Stimulated activated CD4-positive, alpha-beta T cell treated with anti-CD3 and anti-CD28 coated beads, Interleukin-1b, Interleukin-23, amount 100 ng/mL, for 24 hours (primary cell): Measurements from ENCODE around the gene OR2T10.
A peak's percentile ranks its signal among the peaks of the same experiment; 100 is the strongest.
"Not testable (repeated sequence)": the region's sequence is repeated elsewhere in the genome, so short reads cannot be mapped to it uniquely, and the experiment has no call there.

Source experiments
- DNase-seq, 4 experiments: peaks; one replicate each; pipeline ENCODE4 v3.0.0-alpha.2; 2020; ENCODE audit warnings: low read depth in 4 of 4, low spot score in 1 of 4

Gene OR2T10, protein sequence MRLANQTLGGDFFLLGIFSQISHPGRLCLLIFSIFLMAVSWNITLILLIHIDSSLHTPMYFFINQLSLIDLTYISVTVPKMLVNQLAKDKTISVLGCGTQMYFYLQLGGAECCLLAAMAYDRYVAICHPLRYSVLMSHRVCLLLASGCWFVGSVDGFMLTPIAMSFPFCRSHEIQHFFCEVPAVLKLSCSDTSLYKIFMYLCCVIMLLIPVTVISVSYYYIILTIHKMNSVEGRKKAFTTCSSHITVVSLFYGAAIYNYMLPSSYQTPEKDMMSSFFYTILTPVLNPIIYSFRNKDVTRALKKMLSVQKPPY

DNA sequence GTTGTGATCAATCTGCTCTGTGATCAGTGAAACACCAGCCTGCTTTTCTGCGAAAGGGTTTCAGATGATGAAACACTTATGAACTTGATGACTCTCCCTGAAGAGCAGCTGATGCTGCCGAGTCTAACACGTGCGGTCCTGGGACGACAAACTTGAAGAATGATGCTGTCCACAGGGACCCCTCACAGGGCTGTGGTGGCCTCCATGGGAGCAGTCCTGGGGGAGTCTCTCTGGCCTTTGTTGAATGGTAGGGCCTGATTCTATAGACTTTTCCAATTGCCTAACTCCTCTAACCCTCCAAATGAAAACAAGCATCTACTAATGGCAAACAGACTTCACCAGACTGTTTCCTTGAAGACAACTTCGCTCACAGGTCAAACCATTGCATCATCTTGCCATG is at the start of gene OR2T10:
OR2T10 (minus strand) TSS at position 112 of the 400 bp plus-strand sequence. CDS start 3,932 bp downstream, outside the sequence.
- no peak for DNase-seq

DNA sequence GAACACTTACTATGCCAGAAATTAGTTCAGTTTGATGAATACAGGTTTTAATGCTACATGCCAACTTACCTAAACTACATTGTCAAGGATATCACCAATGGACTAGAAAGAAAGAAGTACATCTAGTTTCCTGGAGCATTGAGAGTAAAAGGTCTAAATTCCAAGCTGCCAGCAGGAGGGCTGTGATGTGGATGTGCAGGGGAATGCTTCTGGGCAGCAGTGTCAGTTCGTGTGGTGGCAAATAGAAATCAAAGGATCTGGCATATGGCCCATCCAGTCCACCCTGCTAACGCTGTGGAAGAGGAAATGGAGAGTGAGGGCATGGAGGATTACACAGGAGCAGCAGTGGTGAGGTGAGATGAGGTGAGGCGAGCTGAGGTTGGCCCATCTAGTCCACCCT is 47.7 kb upstream of the OR2T10 start, which contains the start of gene OR2T35:
OR2T35 (minus strand) TSS at position 101 of the 400 bp plus-strand sequence. CDS start 6,020 bp downstream, outside the sequence.
- DNase-seq: not testable (repeated sequence)

DNA sequence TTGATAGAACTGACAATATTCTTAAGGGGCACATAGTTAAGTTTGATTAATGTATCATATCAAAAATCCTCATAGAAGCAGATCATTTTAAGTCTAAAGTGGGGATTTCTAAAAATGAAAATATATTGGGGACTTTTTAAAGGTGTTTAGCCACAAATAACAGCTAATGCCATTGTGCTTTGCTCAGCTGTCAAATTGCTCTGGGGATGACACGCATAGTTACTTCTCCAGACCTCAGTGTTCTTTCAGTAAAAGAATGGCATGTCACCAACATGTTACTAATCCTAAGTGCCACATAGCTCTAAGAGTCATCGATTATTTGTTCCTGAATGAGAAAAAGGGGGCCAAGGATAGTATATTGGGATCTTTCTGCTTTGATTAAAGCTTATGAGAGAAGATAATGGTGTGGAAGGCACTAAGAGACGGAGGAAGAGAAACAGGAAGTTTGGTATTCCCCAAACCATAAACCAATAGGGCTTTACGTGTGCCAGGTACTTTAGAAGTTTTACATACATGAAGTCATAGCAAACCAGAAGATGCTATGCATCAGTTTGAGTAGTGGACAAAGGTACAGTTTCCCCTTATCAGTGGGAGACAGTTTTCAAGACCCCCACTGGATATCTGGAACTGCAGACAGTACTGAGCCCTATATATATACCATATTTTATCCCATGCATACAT is 45.6 kb upstream of the OR2T10 start:
- DNase-seq: not testable (repeated sequence)

DNA sequence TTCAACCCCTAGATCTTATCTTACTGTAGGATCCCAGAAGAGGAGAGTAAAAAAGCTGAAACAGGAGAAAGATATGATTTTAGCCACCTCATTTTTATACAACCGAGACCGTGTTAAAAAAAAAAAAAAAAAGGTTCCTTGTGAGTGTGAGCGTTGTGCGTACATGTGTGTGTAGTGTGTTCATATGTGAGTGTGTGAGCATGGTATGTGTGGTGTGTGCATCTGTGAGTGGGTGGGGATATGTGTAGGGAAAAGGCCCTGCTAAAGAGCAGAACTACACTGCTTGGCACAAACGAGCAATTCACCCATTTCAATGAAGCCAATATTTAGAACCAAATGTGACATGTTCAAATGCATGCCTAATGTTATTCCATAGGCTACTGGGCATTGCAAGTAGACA is 44.1 kb upstream of the OR2T10 start:
- DNase-seq: not testable (repeated sequence)

DNA sequence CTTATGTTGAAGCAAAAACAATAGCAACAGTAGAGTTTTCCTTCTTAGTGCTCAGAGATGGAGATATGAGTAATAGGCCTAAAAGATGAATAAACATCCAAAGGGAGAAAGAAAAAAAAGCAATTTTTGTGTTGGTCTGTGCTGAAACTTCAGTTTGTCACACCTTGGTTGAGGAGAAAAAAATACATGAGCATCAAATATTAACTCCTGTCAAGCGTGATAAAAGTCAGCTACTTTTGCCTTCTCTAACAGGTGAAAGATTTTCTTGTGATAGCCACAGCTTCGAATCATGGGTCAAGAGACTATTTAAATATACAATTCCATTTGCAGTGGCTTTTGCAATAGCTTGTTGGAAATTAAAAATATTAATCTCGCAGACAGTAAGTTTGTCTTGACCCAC is 43.4 kb upstream of the OR2T10 start:
- DNase-seq: not testable (repeated sequence)

DNA sequence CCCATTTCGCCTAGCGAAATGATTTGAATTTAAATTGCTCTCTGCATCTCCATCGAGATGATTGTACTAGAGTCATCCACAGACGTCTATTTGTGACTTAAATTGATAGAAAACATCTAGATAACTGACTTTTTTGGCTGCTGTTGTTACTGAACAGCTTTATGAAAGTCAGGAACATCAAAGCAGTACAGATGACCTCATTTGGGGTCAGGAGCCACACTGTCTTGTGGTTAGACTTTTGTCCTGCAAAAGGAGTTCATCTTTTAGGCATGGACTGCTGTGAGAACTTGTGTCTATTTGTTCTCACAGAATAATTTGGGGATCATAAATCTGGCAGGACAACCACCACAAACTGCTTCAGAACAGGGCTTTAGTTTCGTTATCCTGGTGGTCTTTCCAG is 42.2 kb upstream of the OR2T10 start:
- not testable (repeated sequence) for DNase-seq

DNA sequence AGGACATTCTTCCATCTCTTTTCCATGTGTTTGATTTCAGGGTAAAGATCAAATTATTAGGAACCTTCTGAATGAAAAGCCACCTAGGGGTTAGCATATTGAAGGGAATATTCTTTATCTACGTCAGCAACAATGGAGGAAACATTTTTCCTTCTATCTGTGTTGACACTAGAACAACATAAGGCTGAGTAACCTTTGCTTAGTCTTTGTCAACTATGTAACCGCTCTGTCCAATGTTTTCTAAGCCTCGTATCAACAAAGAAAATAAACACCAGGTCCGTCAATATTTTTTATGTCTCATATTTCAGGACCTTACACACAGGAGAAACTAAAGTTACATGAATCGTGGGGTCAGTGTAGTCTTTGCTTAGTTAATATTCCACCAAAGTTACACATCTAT is 39.1 kb upstream of the OR2T10 start:
- not testable (repeated sequence) for DNase-seq

DNA sequence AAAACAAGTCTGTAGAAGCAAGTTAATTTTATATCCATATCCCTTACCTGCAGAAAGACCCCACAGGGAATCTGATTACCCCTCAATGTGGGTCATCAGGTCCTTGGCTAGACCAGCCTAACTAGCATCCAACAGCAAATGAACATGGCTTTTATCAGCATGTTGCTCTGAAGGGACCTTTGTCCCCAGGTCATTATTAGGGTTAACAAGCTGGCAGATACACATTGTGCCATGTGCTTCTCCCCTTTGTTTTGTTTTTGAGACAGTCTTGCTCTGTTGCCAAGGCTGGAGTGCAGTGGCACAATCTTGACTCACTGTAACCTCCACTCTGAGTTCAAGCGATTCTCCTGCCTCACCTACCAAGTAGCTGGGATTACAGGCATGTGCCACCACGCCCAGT is 37.5 kb upstream of the OR2T10 start, which contains the start of gene OR2T11:
OR2T11 (minus strand) TSS at position 101 of the 400 bp plus-strand sequence. CDS start 7,963 bp downstream, outside the sequence.
- not testable (repeated sequence) for DNase-seq

DNA sequence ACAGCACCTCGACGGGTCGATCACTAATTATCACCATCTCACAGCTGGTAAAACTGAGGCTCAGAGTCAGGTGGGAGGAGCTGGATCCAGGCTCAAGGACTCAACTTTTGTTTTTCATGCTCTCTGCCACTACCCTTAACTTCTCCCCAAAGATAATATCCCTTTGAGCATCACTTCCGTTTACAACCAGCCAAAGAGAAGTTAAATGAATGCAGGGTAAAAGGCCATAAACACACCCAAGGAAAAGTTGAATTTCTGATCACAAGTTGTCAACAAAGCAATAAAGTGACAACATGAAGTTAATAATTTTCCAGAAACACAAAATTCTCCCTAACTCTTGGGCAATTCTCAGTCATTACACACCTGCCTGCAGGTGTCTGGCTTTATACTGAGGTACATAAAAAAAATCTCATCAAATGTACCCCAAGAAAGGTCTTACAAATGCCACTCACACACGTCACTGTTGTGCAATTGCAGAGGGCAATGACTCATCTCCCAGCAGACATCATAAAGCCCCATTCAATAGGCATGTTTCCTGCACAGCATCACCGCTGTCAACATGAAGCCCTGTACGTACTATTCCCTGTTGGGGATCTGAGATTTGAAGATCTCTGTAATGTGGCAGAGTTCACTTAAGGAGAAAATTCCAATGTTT is 34.0 kb upstream of the OR2T10 start:
- DNase-seq: no peak

DNA sequence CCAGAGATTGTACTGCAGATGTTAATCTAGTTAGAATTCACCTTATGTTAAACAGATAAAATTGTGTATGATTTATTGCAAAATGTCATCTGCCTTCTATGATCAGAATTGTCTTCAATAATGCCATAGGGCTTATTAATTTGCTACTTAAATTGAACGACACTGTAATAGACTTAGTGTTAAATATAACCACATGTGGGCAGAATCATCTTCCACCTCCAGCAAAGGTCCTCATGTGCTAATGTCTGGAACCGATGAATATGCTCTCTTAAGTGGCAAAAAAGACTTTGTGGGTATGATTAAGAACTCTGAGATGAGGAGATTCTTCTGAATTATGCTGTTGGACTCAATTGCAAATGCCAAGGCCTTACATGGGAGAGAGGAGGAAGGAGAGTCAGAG is 33.1 kb upstream of the OR2T10 start:
- no peak for DNase-seq

DNA sequence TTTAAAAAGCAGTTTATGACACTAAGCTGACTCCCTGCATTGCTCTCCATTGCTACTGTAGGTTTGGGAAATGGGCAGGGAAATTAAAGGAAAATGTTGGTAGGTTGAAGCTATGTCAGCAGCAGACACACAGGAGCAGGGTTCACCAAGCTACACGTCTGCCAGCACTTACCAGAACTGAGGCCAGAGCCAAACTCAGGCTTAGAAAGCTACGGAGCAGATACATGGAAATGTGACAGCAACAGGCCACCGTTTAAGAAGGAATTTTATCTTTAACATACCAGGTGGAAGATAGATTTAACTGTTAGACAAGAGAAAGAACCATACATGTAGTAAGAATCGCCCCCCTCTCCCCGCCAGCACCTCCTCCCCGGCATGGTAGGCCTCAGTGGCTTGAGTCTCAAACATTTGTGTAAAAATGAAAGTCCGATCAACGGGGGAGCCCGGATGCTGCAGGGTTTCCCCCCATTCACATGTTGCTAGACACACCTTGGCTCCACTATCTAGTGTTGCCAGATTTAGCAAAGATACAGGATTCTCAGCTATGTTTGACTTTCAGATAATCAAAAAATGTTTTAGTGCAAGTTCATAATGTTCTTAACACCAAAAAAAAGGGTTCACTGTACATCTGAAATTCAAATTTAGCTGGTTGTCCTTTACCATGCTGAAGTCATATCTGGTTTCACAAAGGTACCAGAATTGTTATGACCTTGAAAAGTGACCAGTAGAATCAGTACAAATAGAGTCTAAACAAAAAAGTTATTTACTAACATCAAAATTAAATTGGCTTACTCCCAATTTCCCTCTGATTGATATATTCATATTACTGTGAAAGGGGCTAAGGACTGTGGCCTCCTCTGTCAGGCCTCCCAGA is 30.7 kb upstream of the OR2T10 start:
- DNase-seq: no peak

DNA sequence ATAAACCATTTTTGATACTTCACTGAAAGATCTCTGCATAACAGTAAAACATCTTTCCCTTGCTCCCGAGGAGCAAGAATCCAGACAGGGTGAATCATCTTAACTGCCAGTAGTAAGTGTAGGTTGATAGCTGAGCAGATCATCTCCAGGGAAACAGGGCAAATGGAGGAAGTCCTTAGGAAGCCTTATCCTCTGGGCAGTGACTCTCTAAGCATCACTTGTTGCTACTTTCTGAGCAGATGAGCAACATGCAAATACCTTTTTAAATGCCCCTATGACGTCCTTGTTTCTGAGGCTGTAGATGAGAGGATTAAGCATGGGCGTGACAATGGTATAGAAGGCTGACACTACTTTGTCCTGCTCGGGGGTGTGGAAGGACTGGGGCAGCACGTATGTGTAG is 28.5 kb upstream of the OR2T10 start:
- DNase-seq: no peak

DNA sequence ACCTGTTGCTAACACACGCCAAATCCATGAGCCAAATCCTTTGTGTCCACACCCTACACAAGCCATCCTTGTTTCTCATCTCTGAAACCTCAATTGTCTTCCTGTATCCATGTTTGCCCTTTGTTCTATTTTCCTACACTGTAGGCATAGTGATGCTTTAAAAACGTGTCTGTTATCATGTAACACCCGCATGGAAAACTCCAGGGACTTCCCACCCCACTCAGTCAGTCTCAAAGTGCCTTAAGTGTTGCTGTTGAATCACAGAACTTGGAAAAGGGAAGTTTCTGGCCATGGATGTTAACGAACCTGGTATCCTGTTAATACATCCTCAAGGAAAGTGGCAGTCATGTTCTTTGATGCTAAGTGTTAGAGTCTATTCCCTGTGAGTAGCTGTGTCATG is 27.7 kb upstream of the OR2T10 start:
- no peak for DNase-seq

DNA sequence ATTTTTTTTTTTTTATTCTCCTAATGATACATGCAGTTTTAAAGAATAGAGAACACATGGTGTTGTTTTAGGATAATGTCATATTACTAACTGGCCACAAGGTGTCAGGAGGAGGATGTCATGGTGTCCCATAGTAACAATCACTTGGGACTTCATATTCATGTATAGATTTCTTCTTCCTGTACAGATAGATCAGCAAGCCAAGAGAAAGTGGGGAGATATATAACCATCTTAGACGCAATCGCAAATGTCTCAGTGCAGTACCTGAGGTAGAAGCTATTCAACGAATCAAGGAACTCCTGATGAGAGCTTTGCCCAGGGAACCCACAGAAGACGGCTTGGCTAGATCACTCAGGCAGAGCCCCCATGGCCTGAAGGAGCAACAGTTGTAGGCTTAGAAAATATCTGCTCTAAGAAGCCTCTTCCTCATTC is 25.1 kb upstream of the OR2T10 start:
- DNase-seq: no peak

DNA sequence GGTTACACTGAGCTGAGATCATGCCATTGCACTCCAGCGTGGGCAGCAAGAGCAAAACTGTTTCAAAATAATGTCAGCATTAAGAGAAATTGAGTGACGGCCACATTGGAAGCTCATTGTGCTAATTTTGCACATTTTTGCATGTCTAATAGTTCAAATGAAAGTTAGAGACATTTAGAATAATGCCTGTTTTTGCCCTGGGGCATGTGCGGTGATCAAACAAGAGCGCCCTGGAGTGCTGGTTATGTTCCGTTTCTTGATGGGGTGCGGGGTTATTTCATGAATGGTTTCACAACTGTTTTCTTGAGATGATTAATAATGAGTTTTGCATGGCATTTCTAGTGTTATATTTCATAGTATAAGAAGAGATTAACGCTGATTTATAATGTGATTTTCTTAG is 24.3 kb upstream of the OR2T10 start:
- DNase-seq: no peak

DNA sequence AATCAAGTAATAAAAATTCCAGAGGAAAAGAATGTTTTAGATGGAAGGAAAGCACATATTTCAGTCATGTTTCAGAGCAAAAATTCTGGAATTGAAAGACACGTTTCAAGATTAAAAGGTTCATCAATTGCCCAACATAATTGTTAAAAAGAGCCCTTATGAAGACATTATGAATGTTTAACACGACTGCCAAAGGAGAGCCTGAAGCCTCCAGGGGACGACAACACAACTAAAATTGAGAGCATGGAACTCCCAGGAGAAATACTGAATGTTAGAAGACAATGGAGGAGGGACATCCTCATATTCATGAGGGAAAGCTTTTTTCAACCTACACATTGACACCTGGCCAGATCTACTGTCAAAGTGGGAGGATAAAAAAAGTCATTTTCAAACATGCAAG is 21.4 kb upstream of the OR2T10 start:
- peak in 3 of 4 experiments; percentile 6 to 46 (median 25) for DNase-seq

DNA sequence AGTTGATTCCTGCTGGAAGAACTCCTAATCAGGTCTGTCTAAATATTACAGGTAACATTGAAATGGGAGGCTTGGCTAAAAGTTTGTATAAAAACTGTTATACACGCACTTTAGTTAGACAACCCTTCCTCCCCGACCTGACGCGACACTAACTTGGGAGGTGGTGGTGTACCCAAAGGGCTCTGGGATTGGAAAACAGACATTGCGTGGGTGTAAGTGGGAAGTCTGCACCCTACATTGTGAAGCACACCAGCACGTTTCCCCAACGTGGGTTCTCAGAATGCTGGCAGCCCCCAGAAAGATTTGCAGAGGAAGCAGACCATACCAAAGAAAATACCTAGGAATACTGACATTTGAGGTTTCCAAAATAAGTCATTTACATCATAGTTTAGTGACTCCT is 20.6 kb upstream of the OR2T10 start:
- no peak for DNase-seq

DNA sequence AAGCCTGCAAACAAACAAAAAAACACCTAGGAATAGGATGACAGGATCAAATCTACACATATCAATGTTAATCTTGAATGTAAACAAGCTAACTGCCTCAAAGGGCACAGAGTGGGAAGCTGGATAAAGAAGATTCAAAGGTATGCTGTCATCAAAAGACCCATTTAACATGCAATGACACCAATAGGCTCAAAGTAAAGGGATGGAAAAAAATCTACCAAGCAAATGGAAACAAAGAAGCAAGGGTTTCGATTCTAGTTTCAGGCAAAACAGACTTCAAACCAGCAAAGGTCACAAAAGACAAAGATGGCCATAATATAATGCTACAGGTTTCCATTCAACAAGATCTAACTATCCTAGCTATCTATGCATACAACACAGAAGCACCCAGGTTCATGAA is 16.2 kb upstream of the OR2T10 start:
- DNase-seq: no peak

DNA sequence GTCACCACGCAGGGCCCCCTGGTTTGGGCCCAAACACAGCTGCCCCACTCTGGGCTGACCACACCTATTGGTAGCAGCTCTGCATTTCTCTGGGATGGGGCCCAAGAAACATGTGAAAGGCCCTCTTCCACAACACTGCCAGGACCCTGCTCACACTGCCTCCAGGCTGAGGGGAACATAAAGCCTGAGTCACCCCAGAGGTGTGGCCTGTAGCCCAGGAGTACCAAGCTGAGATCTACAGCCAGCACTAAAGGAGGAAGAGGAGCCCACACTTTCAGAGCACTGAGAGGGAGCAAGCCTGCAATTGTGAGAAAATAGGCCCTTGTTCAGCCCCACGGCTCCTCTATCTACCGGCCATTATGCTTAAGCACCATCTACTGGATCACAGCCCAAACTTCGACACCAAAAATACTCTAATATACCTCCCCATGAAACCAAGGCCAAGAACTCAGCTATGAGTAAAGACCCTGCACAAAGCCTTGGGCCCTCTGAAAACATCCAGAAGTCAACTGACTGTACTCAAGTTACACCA is 14.4 kb upstream of the OR2T10 start:
- no peak for DNase-seq

DNA sequence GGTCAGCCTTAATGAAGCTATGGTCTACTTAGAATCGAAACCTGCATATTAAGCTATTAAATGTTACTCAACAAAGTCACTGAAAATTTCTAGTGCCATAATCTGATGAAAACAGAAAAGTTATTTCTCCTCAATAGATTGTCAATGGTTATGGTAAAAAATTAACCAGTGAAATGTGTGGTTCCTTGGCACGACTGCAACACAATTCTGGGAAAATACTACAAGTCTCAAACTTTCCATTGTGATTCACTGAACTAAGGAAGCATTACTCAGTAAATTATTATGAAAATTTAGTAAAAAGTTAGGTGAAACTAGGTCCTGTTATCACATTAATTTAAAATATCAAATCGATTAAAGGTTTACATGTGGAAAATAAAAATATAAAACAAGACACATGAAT is 12.8 kb upstream of the OR2T10 start:
- no peak for DNase-seq

DNA sequence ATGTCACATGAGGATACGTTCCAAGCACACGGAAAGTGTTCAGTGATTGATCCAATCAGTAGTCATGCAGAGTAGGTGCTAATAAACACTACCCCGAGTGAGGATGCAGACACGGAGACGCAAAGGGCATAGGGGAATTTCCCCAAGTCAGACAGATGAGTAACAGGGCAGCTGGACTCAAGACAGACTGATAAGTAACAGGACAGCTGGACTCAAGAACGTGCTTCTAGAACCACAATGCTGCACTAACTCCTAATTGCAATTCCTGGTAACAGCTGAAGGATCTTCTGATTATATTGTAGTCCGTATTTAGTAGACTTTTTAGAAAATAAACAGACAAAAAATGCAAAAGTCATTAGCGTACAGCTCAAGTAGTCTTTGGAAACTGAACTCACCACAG is 1.9 kb upstream of the OR2T10 start:
- no peak for DNase-seq
